ENCODE data around the gene PIKFYVE.
"Not testable (repeated sequence)": the region's sequence is repeated elsewhere in the genome, so short reads cannot be mapped to it uniquely, and the experiment has no call there.

Gene PIKFYVE

GRCh38 chr2:208311954-208312353, 45.9 kb downstream of the PIKFYVE start:
- DNase-seq: no peak

DNA sequence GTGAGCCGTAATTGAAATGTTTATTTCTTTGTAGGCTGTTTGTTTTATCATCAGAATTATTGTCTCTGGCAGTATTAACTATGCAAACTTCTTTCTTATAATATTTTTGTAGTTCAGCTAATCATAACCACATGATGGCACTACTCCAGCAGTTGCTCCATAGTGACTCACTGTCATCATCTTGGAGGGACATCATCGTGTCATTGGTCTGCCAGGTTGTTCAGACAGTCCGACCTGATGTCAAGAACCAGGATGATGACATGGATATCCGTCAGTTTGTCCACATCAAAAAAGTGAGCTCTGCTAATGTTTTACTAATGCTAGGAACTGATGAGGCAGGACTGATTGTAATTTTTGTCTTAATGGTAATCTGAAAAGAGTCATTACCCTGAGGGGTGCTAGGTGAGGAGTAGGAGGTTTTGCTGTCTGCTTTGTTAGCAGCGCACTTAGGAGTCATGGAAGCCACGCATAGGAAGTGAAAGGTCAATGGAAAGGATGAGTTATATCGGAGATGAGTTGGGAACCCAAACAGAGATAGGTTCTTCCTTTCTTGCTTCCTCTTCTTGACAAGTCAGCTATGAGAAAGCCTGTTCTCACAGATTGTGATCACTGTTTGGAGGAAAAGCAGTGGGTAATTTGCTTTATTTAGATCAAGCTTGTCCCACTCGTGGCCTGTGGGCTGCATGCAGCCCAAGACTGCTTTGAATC, 49.2 kb downstream of the PIKFYVE start:
- peak; percentile 36 for DNase-seq

GRCh38 chr2:208318127-208318526, 52.1 kb downstream of the PIKFYVE start:
- no peak for DNase-seq

DNA sequence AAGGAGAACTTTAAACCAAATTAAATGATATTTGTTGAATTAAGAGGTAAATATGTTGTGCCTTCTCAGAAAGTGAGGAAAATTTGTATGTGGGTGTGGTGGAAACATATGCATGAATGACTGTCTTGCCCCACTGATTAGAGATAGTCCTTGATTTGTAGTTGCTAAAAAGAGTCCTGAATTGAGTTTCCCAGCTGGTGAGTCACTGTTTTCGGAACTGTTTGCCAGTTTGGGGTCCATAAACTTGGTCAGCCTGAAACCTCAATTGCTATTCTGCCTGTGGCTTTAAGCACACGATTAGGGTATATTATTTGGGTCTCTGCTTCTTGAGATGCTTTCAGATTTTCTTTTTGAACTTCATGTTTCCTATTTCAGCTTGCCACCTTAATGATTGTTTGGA, 53.3 kb downstream of the PIKFYVE start:
- no peak for DNase-seq

- peak; percentile 7 for DNase-seq
Observed at GRCh38 chr2:208320686-208321085, 54.6 kb downstream of the PIKFYVE start.

- DNase-seq: no peak
Observed at GRCh38 chr2:208326016-208326415, 60.0 kb downstream of the PIKFYVE start.

- DNase-seq: no peak
Observed at GRCh38 chr2:208329485-208329884, 63.4 kb downstream of the PIKFYVE start.

DNA sequence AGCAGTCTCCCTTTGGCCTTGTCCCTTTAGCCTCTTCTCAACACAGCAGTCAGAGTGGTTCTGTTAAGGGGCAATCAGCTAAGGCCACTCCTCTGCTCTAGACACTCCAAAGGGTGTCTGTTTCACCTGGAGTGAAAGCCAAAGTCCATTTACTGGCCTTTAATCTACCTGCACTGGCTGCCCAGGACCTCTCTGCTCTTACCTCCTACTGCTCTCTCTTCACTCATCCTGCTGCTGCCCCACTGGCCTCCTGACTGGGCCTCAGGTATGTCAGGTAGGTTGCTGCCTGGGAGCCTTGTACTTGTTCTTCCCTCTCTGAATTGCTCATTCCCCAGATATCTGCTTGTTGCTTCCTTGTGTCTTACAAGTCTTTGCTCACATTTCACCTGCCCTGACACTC, 68.2 kb downstream of the PIKFYVE start:
- no peak for DNase-seq

- DNase-seq: no peak
Observed at GRCh38 chr2:208346756-208347155, 80.7 kb downstream of the PIKFYVE start.

DNA sequence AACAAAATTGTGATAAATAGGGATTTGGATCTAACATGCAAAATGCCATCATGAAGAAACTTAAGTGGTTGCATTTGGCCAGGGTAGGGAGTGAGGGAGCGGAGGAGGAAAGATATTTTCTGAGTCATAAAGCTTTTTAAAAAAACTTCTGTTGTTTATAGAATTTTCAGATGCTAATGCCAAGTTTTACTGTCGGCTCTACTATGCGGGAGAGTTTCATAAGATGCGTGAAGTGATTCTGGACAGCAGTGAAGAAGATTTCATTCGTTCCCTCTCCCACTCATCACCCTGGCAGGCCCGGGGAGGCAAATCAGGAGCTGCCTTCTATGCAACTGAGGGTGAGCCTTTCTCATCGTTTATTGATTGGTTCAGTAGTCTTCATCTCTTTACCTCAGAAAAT, 84.6 kb downstream of the PIKFYVE start:
- no peak for DNase-seq

GRCh38 chr2:208352644-208353567, 86.9 kb downstream of the PIKFYVE start:
- no peak for DNase-seq

DNA sequence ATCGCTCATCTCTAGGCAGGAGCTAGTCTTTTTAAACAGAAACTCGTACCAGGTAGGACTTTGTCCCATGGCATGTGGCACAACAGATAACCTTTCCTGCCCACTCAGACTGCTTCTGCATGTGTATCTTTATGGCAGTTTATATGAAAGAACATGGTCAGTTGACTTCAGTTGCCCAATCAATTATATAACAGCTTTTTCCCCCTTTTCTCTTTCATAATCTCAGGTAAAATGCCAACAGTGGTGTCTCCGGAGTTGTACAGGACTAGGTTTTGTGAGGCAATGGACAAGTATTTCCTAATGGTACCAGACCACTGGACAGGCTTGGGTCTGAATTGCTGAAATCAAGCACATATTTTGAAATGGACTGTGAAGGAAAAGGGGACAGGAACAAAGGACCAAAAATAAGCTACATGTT, 88.9 kb downstream of the PIKFYVE start:
- no peak for DNase-seq

- DNase-seq: not testable (repeated sequence)
Observed at GRCh38 chr2:208356420-208356819, 90.4 kb downstream of the PIKFYVE start.

DNA sequence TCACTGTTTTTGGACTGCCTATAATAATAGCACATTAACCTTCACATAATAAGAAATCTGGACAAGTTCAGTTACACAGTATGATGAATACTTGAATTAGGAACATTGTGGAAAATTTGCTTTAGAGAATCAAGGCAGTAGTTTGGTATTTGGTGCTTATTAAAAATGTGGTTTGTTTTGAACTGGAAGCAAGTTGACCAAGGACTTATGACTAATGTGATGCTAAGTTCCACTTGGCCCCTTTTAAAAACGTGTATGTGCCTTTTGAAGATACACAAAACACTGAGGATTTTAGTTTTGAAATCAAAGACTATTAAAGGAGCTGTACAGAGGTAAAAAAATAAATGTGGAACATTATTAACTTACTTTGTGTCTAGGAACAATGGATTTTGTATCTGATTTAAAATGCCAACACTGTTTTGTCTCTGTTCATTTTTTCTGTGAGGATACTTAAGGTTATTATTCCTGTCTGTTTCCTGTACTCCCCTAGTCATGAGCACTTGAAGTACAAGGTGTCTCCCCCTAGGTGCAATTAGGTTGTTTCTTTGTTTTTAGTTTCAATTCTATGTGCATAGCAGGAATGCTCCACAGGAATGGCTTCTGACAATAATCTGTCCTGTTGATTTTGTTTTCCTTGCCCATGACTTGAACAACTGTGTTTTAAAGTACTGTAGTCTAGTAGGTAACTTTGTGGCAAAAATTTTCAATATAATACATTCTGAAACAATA, 91.0 kb downstream of the PIKFYVE start:
- DNase-seq: no peak

DNA sequence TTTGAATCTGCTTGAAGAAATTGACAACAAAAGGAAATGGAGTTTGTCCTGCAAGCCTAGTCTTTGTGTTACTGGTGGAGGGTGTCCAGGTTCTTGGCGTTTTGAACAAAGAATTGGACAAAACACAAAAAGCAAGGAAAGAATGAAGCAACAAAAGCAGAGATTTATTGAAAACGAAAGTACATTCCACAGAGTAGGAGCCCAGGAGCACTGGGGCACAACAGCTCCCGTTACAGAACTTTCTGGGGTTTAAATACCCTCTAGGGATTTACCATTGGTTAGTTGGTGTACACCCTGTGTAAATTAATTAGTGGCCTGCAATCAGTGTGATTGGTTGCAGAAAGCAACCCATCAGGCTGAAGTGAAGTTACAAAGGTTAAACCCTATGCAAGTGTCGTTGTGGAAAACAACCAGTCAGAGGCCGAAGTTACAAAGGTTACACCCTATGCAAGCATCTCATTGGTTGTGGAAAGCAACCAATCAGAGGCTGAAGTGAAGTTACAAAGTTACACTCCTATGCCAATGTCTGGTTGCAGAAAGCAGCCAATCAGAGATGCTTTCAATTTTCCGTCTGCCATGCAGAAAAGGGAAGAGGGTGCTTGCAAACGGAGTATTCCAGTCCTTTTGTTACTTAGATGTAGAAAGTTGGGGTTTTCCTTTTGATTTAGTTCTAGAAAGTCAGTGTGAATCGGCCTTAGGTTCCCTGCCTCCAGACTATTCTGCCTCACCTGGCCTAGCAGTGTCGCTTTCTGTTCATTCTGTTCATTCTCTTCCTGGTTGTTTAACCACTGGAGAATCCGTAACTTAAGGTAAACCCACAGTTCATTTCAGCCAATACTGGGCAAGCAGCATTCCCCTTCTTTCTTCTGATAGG, 92.9 kb downstream of the PIKFYVE start:
- no peak for DNase-seq

DNA sequence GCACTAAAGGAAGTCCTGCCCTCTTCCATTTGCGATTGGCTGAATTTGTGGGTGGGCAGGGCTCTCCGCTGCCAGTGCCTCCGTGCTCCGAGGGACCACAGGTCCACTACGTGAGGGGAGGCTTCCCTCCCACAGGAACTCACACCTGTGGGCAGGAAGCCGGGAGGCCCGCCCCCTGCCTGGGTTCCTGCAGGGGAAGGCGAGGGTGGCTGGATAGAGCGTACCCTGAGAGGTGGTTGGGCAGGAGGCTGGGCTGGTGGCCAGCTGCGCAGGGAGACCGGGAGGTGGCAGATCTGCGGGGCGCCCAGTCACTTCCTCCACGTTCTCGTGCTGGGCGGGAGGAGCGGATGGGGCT, 93.6 kb downstream of the PIKFYVE start:
- no peak for DNase-seq

- no peak for DNase-seq
Observed at GRCh38 chr2:208360259-208361076, 94.4 kb downstream of the PIKFYVE start.

DNA sequence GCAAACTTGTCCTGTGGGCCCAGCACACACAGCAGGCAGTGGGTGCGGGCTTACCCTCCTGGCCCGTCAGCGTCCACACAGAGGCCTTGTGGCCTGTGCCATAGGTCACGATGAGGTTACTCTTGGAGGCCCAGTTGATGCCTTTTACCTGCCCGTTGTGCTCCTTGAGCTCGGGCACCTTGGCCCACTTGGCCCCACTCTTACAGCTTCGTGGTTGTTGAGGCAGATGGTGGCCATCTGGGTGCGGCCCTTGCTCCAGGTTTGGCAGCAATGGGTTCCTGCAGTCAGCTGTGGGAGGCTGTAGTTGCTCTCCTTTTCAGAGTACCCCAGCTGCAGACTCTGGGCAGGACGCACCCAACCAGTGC, 95.0 kb downstream of the PIKFYVE start:
- no peak for DNase-seq

DNA sequence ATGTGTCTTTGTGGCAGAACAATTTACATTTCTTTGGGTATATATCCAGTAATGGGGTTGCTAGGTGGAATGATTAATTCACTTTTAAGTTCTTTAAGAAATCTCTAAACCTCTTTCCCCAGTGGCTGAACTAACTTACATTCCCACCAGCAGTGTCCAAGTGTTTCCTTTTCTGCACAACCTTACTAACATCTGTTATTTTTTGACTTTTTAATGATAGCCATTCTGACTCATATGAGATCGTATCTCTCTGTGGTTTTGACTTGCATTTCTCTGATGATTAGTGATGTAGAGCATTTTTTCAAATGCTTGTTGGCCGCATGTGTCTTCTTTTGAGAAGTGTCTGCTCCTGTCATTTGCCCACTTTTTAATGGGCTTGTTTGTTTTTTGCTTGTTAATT, 97.4 kb downstream of the PIKFYVE start:
- peak; percentile 91 for DNase-seq

DNA sequence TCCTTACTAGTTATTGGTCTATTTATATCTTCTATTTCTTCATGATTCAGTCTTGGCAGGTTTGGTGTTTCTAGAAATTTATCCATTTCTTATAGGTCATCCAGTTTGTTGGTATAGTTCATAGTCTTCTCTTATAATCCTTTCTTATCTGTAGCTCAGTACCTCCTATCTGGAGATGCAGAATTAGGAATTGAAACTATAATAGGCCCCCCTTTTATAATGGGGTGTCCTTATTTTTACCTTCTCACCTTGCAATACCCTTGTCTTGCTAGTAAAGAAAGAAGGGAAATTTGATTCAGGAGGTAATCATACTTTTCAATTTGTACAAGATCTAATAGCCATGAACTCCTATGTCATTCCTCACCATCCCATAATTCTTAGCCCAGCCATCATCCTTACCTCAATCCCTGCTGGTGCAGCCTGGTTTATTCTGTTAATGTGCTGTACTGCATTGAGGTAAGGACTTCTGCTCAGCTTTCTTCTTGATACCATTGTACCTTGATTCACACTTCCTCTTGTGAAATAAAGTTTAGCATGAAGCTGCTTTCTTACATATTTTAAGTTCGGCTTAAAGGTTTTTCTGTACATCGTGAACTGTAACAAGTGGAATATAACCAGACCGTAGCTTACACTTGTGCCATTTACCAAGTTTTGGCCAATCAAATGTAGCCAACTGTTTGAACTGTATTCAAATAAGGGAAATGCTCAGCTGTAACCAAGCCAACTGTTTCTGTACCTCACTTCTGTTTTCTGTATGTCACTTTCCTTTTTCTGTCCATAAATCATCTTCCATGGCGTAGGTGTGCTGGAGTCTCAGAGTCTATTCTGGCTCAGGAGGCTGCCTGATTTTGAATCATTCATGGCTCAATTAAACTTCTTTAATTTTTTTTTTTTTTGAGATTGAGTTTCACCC, 100.4 kb downstream of the PIKFYVE start:
- DNase-seq: no peak

DNA sequence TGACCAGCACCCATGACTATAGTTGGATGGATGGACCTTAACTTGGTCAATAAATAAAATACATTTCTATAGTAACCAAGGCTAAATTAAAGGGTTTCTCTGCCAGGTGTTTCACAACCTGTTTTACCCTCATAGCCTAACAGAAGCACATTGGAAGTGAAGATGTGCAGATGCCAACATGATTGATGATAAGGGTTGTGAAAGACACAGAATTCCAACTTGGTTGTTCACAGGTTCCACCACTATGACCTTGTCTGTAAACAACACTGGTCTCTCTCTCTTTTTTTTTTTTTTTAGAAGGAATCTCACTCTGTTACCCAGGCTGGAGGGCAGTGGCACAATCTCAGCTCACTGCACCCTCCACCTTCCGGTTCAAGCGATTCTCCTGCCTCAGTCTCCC, 103.0 kb downstream of the PIKFYVE start:
- DNase-seq: peak; percentile 10
